ENCODE results near the gene TENM4.

The TENM4 gene

GRCh38 chr11:78825591-78826020 is 615.2 kb downstream of the TENM4 start:
- DNase-seq, result no peak

- DNase-seq, result no peak
These were observed 617.2 kb downstream of the TENM4 start for GRCh38 chr11:78823588-78823987.

GRCh38 chr11:78822931-78823423 is 617.9 kb downstream of the TENM4 start:
- DNase-seq, result peak in 4 of 56 donors; percentile 10 to 47 (median 24)

GRCh38 chr11:78821371-78822306 is 619.2 kb downstream of the TENM4 start:
- no peak for DNase-seq

GRCh38 chr11:78820741-78821140 is 620.1 kb downstream of the TENM4 start:
- peak in 7 of 56 donors; percentile 16 to 55 (median 41) for DNase-seq

GRCh38 chr11:78818201-78818600 is 622.6 kb downstream of the TENM4 start:
- no peak for DNase-seq

GRCh38 chr11:78815831-78816230 is 625.0 kb downstream of the TENM4 start:
- DNase-seq, result no peak

GRCh38 chr11:78812513-78813293 is 628.1 kb downstream of the TENM4 start:
- DNase-seq, result peak in 3 of 56 donors; percentile 24 to 34 (median 32)

- peak in 1 of 56 donors; percentile 28 for DNase-seq
These were observed 630.2 kb downstream of the TENM4 start for GRCh38 chr11:78810559-78811009.

GRCh38 chr11:78809931-78810541 is 630.8 kb downstream of the TENM4 start:
- peak in 2 of 56 donors; percentile 19 for DNase-seq

GRCh38 chr11:78808923-78809322 is 631.9 kb downstream of the TENM4 start:
- DNase-seq, result no peak

GRCh38 chr11:78807351-78807750 is 633.5 kb downstream of the TENM4 start:
- DNase-seq, result no peak

- DNase-seq, result no peak
These were observed 634.4 kb downstream of the TENM4 start for GRCh38 chr11:78806214-78807004.

GRCh38 chr11:78804991-78805390 is 635.8 kb downstream of the TENM4 start:
- DNase-seq, result no peak

GRCh38 chr11:78803995-78804394 is 636.8 kb downstream of the TENM4 start:
- no peak for DNase-seq

- DNase-seq, result no peak
These were observed 638.6 kb downstream of the TENM4 start for GRCh38 chr11:78802058-78802761.

- DNase-seq, result no peak
These were observed 639.5 kb downstream of the TENM4 start for GRCh38 chr11:78801161-78801884.

- DNase-seq, result no peak
These were observed 640.1 kb downstream of the TENM4 start for GRCh38 chr11:78800756-78801155.

- no peak for DNase-seq
These were observed 640.6 kb downstream of the TENM4 start for GRCh38 chr11:78800096-78800690.

All from nucleus accumbens (tissue), 56 donors.